ENCODE measurements around the gene SUOX.

- TF ChIP-seq EZH2 (IDR thresholded peaks at IDR 0.05; ENCODE audit: borderline replicate concordance, low read length) (no peak), CTCF (conservative IDR thresholded peaks at IDR 0.05 in 1 of 2, IDR thresholded peaks at IDR 0.05 in 1 of 2; ENCODE audit: extremely low read depth in 1 of 2, insufficient read depth in 1 of 2, low read depth in 1 of 2, low read length in 2 of 2) (no peak)
These were observed 45.8 kb downstream of the SUOX start for GRCh38 chr12:56042843-56043242.

All from mammary epithelial cell (primary cell).